ENCODE results near the gene VCL. TPM values are rescaled to one million over a fixed set of nuclear protein-coding genes. Genes with fewer than 3 reads are reported as not detected.

Gene VCL
- total RNA-seq, 1 experiment from 2014 or later: 92.2 TPM

DNA sequence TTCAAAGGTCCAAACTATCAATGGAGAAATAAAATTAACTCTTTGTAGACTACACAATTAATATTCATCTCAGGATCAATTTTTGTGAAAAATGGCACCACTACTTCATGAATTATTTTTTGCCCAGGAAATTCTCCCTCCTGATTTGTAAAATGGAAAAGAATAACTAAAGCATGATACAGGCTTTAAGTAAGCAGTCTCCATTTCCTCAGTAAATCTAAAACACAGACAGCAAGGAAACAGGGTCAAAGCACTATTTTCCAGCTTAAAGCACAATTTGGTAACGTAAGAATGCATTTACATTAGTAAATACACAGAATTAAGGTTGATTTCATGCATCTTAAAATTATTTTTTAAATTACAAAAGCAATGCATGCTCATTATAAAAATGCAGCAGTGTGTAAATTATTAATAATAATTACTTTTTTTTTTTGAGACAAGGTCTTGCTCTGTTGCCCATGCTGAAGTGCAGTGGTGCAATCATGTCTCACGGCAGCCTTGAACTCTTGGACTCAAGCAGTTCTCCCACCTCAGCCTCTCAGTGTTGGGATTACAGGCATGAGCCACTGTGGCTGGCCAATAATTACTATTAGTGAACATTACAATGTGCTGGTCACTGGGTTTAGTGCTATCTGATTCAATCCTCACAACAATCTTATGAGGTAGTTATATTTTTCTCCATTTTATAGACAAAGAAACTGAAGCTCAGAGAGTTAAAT lies 26.1 kb upstream of the VCL start:
- CTCF ChIA-PET: no interaction called here
- POLR2A ChIA-PET: no interaction called here
- no peak for DNase-seq

DNA sequence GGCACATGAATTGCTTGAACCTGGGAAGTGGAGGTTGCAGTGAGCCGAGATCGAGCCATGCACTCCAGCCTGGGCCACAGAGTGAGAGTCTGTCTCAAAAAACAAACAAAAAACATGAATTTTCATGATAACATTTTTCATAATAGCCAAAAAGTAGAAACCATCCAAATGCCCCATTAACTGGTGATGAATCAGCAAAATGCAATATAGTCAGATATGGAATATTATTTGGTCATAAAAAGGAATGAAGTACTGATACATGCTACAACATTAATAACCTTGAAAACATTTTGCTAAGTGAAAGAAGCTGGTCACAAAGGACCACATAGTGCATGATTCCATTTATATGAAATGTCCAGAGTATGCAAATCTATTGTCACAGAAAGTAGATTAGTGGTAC lies 24.5 kb upstream of the VCL start:
- ChIA-PET POLR2A (no interaction called here), CTCF (no interaction called here)
- BruUV-seq (replicated peaks): no TSS peak
- no peaks in the 10 kb centered on the region for H3K27me3 Mint-ChIP-seq (ENCODE audit: insufficient read depth, unreplicated experiment)
- Histone ChIP-seq H3K27me3 (replicated peaks; ENCODE audit: control insufficient read depth, insufficient read depth, low read length) (no peaks in the 10 kb centered on the region), H3K9me3 (0 out of 2 replicates have a peak, but pooled peaks cover 4% of the 10 kb centered on the region), H3K4me1 (peaks cover 3% of the 10 kb centered on the region; the same call in 1 of the 2 replicates), H3K4me3 (ENCODE audit: low read depth, low read length) (no peak overlapping the region), H3K36me3 (ENCODE audit: control insufficient read depth, insufficient read depth, low read length) (no peaks in the 10 kb centered on the region)
- peaks cover 7% of the 10 kb centered on the region for H3K36me3 Mint-ChIP-seq (ENCODE audit: insufficient read depth, unreplicated experiment)
- H3K27ac Mint-ChIP-seq (ENCODE audit: unreplicated experiment): no peak overlapping the region
- peaks cover 14% of the 10 kb centered on the region for H3K9me3 Mint-ChIP-seq (ENCODE audit: unreplicated experiment)
- TF ChIP-seq, protein P1, sequence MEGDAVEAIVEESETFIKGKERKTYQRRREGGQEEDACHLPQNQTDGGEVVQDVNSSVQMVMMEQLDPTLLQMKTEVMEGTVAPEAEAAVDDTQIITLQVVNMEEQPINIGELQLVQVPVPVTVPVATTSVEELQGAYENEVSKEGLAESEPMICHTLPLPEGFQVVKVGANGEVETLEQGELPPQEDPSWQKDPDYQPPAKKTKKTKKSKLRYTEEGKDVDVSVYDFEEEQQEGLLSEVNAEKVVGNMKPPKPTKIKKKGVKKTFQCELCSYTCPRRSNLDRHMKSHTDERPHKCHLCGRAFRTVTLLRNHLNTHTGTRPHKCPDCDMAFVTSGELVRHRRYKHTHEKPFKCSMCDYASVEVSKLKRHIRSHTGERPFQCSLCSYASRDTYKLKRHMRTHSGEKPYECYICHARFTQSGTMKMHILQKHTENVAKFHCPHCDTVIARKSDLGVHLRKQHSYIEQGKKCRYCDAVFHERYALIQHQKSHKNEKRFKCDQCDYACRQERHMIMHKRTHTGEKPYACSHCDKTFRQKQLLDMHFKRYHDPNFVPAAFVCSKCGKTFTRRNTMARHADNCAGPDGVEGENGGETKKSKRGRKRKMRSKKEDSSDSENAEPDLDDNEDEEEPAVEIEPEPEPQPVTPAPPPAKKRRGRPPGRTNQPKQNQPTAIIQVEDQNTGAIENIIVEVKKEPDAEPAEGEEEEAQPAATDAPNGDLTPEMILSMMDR (IDR thresholded peaks at IDR 0.05; ENCODE audit: insufficient read depth in 1 of 2, low read depth in 1 of 2, low read length in 1 of 2, severe bottlenecking in 1 of 2, unreplicated experiment in 1 of 2): no peak
- no peak for DNase-seq
- H3K4me3 Mint-ChIP-seq (ENCODE audit: unreplicated experiment): no peak overlapping the region
- H3K4me1 Mint-ChIP-seq (ENCODE audit: low read depth, unreplicated experiment): peaks cover 8% of the 10 kb centered on the region
- intact Hi-C loops (cut with micrococcal nuclease; ENCODE audit: unreplicated experiment): no loop called here

More for the DNA sequence above, 26.1 kb upstream of the VCL start:
- Mint-ChIP-seq H3K36me3 (ENCODE audit: insufficient read depth, unreplicated experiment) (no peaks in the 10 kb centered on the region), H3K4me3 (ENCODE audit: unreplicated experiment) (no peak overlapping the region), H3K27ac (ENCODE audit: unreplicated experiment) (no peak overlapping the region), H3K27me3 (ENCODE audit: insufficient read depth, unreplicated experiment) (no peaks in the 10 kb centered on the region), H3K4me1 (ENCODE audit: low read depth, unreplicated experiment) (no peaks in the 10 kb centered on the region), H3K9me3 (ENCODE audit: unreplicated experiment) (peaks cover 14% of the 10 kb centered on the region)
- Histone ChIP-seq H3K36me3 (ENCODE audit: control insufficient read depth, insufficient read depth, low read length) (no peaks in the 10 kb centered on the region), H3K9me3 (0 out of 2 replicates have a peak, but pooled peaks cover 4% of the 10 kb centered on the region), H3K4me3 (ENCODE audit: low read depth, low read length) (no peak overlapping the region), H3K4me1 (peaks cover 9% of the 10 kb centered on the region), H3K27me3 (replicated peaks; ENCODE audit: control insufficient read depth, insufficient read depth, low read length) (no peaks in the 10 kb centered on the region)
- TF ChIP-seq, protein P1 (IDR thresholded peaks at IDR 0.05; ENCODE audit: insufficient read depth in 1 of 2, low read depth in 1 of 2, low read length in 1 of 2, severe bottlenecking in 1 of 2, unreplicated experiment in 1 of 2): no peak
- intact Hi-C loops (cut with micrococcal nuclease; ENCODE audit: unreplicated experiment): no loop called here
- no TSS peak for BruUV-seq (replicated peaks)

DNA sequence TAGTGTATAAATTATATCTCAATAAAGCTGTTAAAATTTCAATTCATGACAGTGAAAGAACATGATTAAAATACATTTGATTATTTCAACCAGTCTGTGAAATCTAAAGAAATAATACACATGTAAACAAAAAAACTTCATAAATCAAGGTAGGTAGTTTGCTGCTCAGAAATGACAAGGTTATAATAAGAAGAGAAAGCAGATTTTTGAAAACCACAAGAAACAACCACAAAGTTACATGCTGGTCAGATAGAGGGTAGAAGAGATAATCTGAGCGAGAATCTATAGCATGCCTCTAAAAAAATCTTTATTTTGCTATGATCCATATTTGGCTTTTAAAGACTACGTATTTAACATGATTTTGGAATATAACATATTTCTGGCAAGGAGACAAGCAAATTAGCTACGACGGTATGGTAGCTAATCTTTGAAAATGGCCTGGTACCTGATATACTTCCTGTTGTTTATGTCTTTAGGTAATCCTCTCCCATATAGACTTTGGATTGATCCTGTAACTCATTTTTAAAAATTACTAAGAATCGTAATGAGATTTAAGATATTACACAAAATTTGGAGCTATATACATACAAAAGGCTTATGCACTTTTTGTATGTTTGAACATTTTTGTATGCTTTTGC lies 23.5 kb upstream of the VCL start:
- Histone ChIP-seq H3K4me1 (0 out of 2 replicates have a peak, but pooled peaks cover 3% of the 10 kb centered on the region), H3K4me3 (ENCODE audit: low read depth, low read length) (no peak overlapping the region), H3K9me3 (0 out of 2 replicates have a peak, but pooled peaks cover 4% of the 10 kb centered on the region), H3K27me3 (replicated peaks; ENCODE audit: control insufficient read depth, insufficient read depth, low read length) (no peaks in the 10 kb centered on the region), H3K36me3 (ENCODE audit: control insufficient read depth, insufficient read depth, low read length) (no peaks in the 10 kb centered on the region)
- POLR2A ChIA-PET: interaction anchor here (1.0 kb wide), 1 partner anchor 23 kb away, joined by 4 read pairs; the partner anchor contains the start of gene VCL
- H3K27ac Mint-ChIP-seq (ENCODE audit: unreplicated experiment): no peak overlapping the region
- peaks cover 14% of the 10 kb centered on the region for H3K9me3 Mint-ChIP-seq (ENCODE audit: unreplicated experiment)
- H3K36me3 Mint-ChIP-seq (ENCODE audit: insufficient read depth, unreplicated experiment): peaks cover 7% of the 10 kb centered on the region
- DNase-seq: no peak
- TF ChIP-seq, protein P1 (IDR thresholded peaks at IDR 0.05; ENCODE audit: insufficient read depth in 1 of 2, low read depth in 1 of 2, low read length in 1 of 2, severe bottlenecking in 1 of 2, unreplicated experiment in 1 of 2): no peak
- BruUV-seq (replicated peaks): no TSS peak
- CTCF ChIA-PET: no interaction called here
- peaks cover 8% of the 10 kb centered on the region for H3K4me1 Mint-ChIP-seq (ENCODE audit: low read depth, unreplicated experiment)
- intact Hi-C loops (cut with micrococcal nuclease; ENCODE audit: unreplicated experiment): no loop called here
- H3K27me3 Mint-ChIP-seq (ENCODE audit: insufficient read depth, unreplicated experiment): no peaks in the 10 kb centered on the region
- no peak overlapping the region for H3K4me3 Mint-ChIP-seq (ENCODE audit: unreplicated experiment)
